Astrocyte of the hippocampus (primary cell): Measurements from ENCODE around the gene ITPRIPL1.

Experiments used
- DNase-seq: peaks from one replicate; pipeline ENCODE4 v3.0.0; 2011; ENCODE audit warnings: low read depth, low spot score

ITPRIPL1 gene

GRCh38 chr2:96323849-96324248 lies 1.3 kb upstream of the ITPRIPL1 start:
- no peak for DNase-seq

- no peak for DNase-seq
Observed at GRCh38 chr2:96324721-96325040, 436 bp upstream of the ITPRIPL1 start.

GRCh38 chr2:96325884-96326255 lies 753 bp downstream of the ITPRIPL1 start:
- DNase-seq, result no peak

GRCh38 chr2:96326564-96326963 lies 1.4 kb downstream of the ITPRIPL1 start:
- DNase-seq, result no peak

- DNase-seq, result no peak
Observed at GRCh38 chr2:96326990-96327820, 2.1 kb downstream of the ITPRIPL1 start.

- DNase-seq, result peak; percentile 48
Observed at GRCh38 chr2:96329456-96329855, 4.3 kb downstream of the ITPRIPL1 start.

- no peak for DNase-seq
Observed at GRCh38 chr2:96329874-96330273, 4.8 kb downstream of the ITPRIPL1 start.

- DNase-seq, result peak; percentile 63
Observed at GRCh38 chr2:96330407-96330806, 5.3 kb downstream of the ITPRIPL1 start.

GRCh38 chr2:96333708-96334107 lies 8.6 kb downstream of the ITPRIPL1 start:
- DNase-seq, result no peak

- DNase-seq, result no peak
Observed at GRCh38 chr2:96336104-96336775, 11.1 kb downstream of the ITPRIPL1 start.

- DNase-seq, result no peak
Observed at GRCh38 chr2:96336873-96337272, 11.8 kb downstream of the ITPRIPL1 start.

GRCh38 chr2:96340493-96341414 lies 15.6 kb downstream of the ITPRIPL1 start:
- no peak for DNase-seq

GRCh38 chr2:96341641-96342040 lies 16.5 kb downstream of the ITPRIPL1 start:
- DNase-seq, result no peak

GRCh38 chr2:96342085-96342484 lies 17.0 kb downstream of the ITPRIPL1 start:
- peak; percentile 79 for DNase-seq

GRCh38 chr2:96344011-96344410 lies 18.9 kb downstream of the ITPRIPL1 start:
- peak; percentile 73 for DNase-seq

- DNase-seq, result no peak
Observed at GRCh38 chr2:96345438-96345837, 20.3 kb downstream of the ITPRIPL1 start.

- DNase-seq, result no peak
Observed at GRCh38 chr2:96345868-96346462, 20.8 kb downstream of the ITPRIPL1 start.

- no peak for DNase-seq
Observed at GRCh38 chr2:96347395-96347794, 22.3 kb downstream of the ITPRIPL1 start.

- peak; percentile 44 for DNase-seq
Observed at GRCh38 chr2:96353032-96353561, 28.0 kb downstream of the ITPRIPL1 start.

GRCh38 chr2:96353606-96354101 lies 28.5 kb downstream of the ITPRIPL1 start:
- DNase-seq, result peak; percentile 72

GRCh38 chr2:96354492-96354891 lies 29.4 kb downstream of the ITPRIPL1 start:
- no peak for DNase-seq
